HEK293 (cell line): ENCODE results near the gene CCDC38.

Source experiments
- CTCF ChIA-PET: fragments of 350-600 bp; formaldehyde crosslinking; extraction: SDS; loops from one replicate; lab custom pipeline; 2021; ENCODE audit warnings: antibody characterized with exemption; lab: Yijun Ruan, JAX
- POLR2A ChIA-PET: fragments of 300-600 bp; formaldehyde crosslinking; extraction: SDS; loops from one replicate; lab custom pipeline; 2020; ENCODE audit warnings: antibody characterized with exemption, inconsistent platforms; lab: Yijun Ruan, JAX
- H3K27ac ChIP-seq: fragments of 200-500 bp; sonication (Bioruptor generic); 2 replicates; pipeline ENCODE4 v1.5.1; 2014; ENCODE audit warnings: low read depth, low read length, control low read depth, inconsistent platforms; ENCODE audit errors: extremely low read depth
- H3K36me3 ChIP-seq, 2 experiments: fragments of 200-500 bp in 1 of 2; sonication (Bioruptor generic) in 1 of 2; 1 replicate in 1 of 2; 2 replicates in 1 of 2; pipeline ENCODE4 v1.5.1; 2014 to 2017; ENCODE audit warnings: inconsistent platforms in 2 of 2, low read length in 2 of 2; ENCODE audit not compliant: control insufficient read depth in 2 of 2, insufficient read depth in 1 of 2
- H3K4me1 ChIP-seq: fragments of 200-500 bp; sonication (Bioruptor generic); 2 replicates; pipeline ENCODE4 v1.5.1; 2014; ENCODE audit warnings: mild to moderate bottlenecking, low read length, inconsistent platforms; ENCODE audit not compliant: control insufficient read depth, insufficient read depth
- H3K4me3 ChIP-seq: 2 replicates; pipeline ENCODE4 v1.5.1; 2011; ENCODE audit warnings: low read depth, mild to moderate bottlenecking, control low read depth, low read length, moderate library complexity
- H3K9me3 ChIP-seq: fragments of 200-500 bp; sonication (Bioruptor generic); 2 replicates; pipeline ENCODE4 v1.5.1; 2014; ENCODE audit warnings: low read depth, low read length, inconsistent platforms; ENCODE audit not compliant: control insufficient read depth, insufficient read depth
- BCL11A ChIP-seq: fragments of 450-650 bp; formaldehyde crosslinking; IDR thresholded peaks from 2 replicates; pipeline ENCODE4 v1.5.1; 2016; ENCODE audit warnings: low read depth, missing biosample characterization, missing genetic modification characterization
- GLIS1 ChIP-seq: fragments of 450-650 bp; formaldehyde crosslinking; IDR thresholded peaks from 2 replicates; pipeline ENCODE4 v1.5.1; 2016; ENCODE audit warnings: missing biosample characterization, missing genetic modification characterization
- KLF7 ChIP-seq: fragments of 450-650 bp; formaldehyde crosslinking; IDR thresholded peaks from 2 replicates; pipeline ENCODE4 v1.5.1; 2016; ENCODE audit warnings: missing biosample characterization, missing genetic modification characterization, borderline replicate concordance
- OVOL3 ChIP-seq: fragments of 450-650 bp; formaldehyde crosslinking; IDR thresholded peaks from 2 replicates; pipeline ENCODE4 v1.5.1; 2016; ENCODE audit warnings: missing biosample characterization, missing genetic modification characterization
- RBAK ChIP-seq: fragments of 450-650 bp; formaldehyde crosslinking; IDR thresholded peaks from 2 replicates; pipeline ENCODE4 v1.5.1; 2016; ENCODE audit warnings: missing biosample characterization, missing genetic modification characterization
- SCRT2 ChIP-seq: fragments of 450-650 bp; formaldehyde crosslinking; IDR thresholded peaks from 2 replicates; pipeline ENCODE4 v1.5.1; 2016; ENCODE audit warnings: missing biosample characterization, missing genetic modification characterization
- ZBTB17 ChIP-seq: fragments of 450-650 bp; formaldehyde crosslinking; IDR thresholded peaks from 2 replicates; pipeline ENCODE4 v1.5.1; 2016; ENCODE audit warnings: missing biosample characterization, missing genetic modification characterization
- ZBTB48 ChIP-seq: fragments of 450-650 bp; formaldehyde crosslinking; IDR thresholded peaks from 2 replicates; pipeline ENCODE4 v1.5.1; 2016; ENCODE audit warnings: missing biosample characterization, missing genetic modification characterization
- ZEB2 ChIP-seq: fragments of 450-650 bp; formaldehyde crosslinking; IDR thresholded peaks from 2 replicates; pipeline ENCODE4 v1.5.1; 2016; ENCODE audit warnings: missing biosample characterization, missing genetic modification characterization
- ZIC2 ChIP-seq: fragments of 450-650 bp; formaldehyde crosslinking; IDR thresholded peaks from 2 replicates; pipeline ENCODE4 v1.5.1; 2016; ENCODE audit warnings: missing biosample characterization, missing genetic modification characterization
- ZNF10 ChIP-seq: fragments of 450-650 bp; formaldehyde crosslinking; IDR thresholded peaks from 2 replicates; pipeline ENCODE4 v1.5.1; 2017; ENCODE audit warnings: missing biosample characterization, missing genetic modification characterization
- ZNF214 ChIP-seq: fragments of 450-650 bp; formaldehyde crosslinking; IDR thresholded peaks from 2 replicates; pipeline ENCODE4 v1.5.1; 2017; ENCODE audit warnings: missing biosample characterization, mild to moderate bottlenecking, missing genetic modification characterization, borderline replicate concordance
- ZNF266 ChIP-seq: fragments of 450-650 bp; formaldehyde crosslinking; IDR thresholded peaks from 2 replicates; pipeline ENCODE4 v1.5.1; 2016; ENCODE audit warnings: missing biosample characterization, missing genetic modification characterization, low read depth
- ZNF335 ChIP-seq: fragments of 450-650 bp; formaldehyde crosslinking; conservative IDR thresholded peaks from 2 replicates; pipeline ENCODE4 v1.5.1; 2016; ENCODE audit warnings: missing biosample characterization, missing genetic modification characterization
- ZNF341 ChIP-seq: fragments of 450-650 bp; formaldehyde crosslinking; IDR thresholded peaks from 2 replicates; pipeline ENCODE4; 2016; ENCODE audit warnings: low read depth, missing biosample characterization, missing genetic modification characterization
- ZNF404 ChIP-seq: fragments of 450-650 bp; formaldehyde crosslinking; IDR thresholded peaks from 2 replicates; pipeline ENCODE4 v1.5.1; 2017; ENCODE audit warnings: missing biosample characterization, missing genetic modification characterization
- ZNF433 ChIP-seq: fragments of 450-650 bp; formaldehyde crosslinking; IDR thresholded peaks from 2 replicates; pipeline ENCODE4 v1.5.1; 2016; ENCODE audit warnings: missing biosample characterization, missing genetic modification characterization, low read depth
- ZNF549 ChIP-seq: fragments of 450-650 bp; IDR thresholded peaks from 2 replicates; pipeline ENCODE4 v1.5.1; 2018; ENCODE audit warnings: missing biosample characterization, missing genetic modification characterization, mild to moderate bottlenecking, inconsistent platforms, moderate library complexity
- ZNF560 ChIP-seq: fragments of 450-650 bp; formaldehyde crosslinking; IDR thresholded peaks from 2 replicates; pipeline ENCODE4 v1.5.1; 2017; ENCODE audit warnings: missing biosample characterization, missing genetic modification characterization, borderline replicate concordance
- ZNF626 ChIP-seq: fragments of 450-650 bp; sonication (Bioruptor Pico); formaldehyde crosslinking; IDR thresholded peaks from 2 replicates; pipeline ENCODE4 v1.5.1; 2018; ENCODE audit warnings: missing biosample characterization, missing genetic modification characterization, inconsistent platforms
- ZNF660 ChIP-seq: fragments of 450-650 bp; IDR thresholded peaks from 2 replicates; pipeline ENCODE4 v1.5.1; 2018; ENCODE audit warnings: missing biosample characterization, mild to moderate bottlenecking, missing genetic modification characterization
- ZNF707 ChIP-seq: fragments of 450-650 bp; formaldehyde crosslinking; IDR thresholded peaks from 2 replicates; pipeline ENCODE4 v1.5.1; 2016; ENCODE audit warnings: missing biosample characterization, missing genetic modification characterization
- ZNF768 ChIP-seq: fragments of 450-650 bp; formaldehyde crosslinking; IDR thresholded peaks from 2 replicates; pipeline ENCODE4 v1.5.1; 2018; ENCODE audit warnings: missing biosample characterization, mild to moderate bottlenecking, missing genetic modification characterization
- TF ChIP-seq, protein P1 (sequence below): fragments of 450-650 bp; formaldehyde crosslinking; IDR thresholded peaks from 2 replicates; pipeline ENCODE4 v1.5.1; 2017; ENCODE audit warnings: missing biosample characterization, missing genetic modification characterization
- TF ChIP-seq, protein P2 (sequence below): fragments of 450-650 bp; formaldehyde crosslinking; IDR thresholded peaks from 2 replicates; pipeline ENCODE4 v1.5.1; 2017; ENCODE audit warnings: missing biosample characterization, missing genetic modification characterization
- TF ChIP-seq, protein P3 (sequence below): fragments of 450-650 bp; formaldehyde crosslinking; IDR thresholded peaks from 2 replicates; pipeline ENCODE4 v1.5.1; 2016; ENCODE audit warnings: missing biosample characterization, missing genetic modification characterization
- TF ChIP-seq, protein P4 (sequence below): fragments of 450-650 bp; formaldehyde crosslinking; IDR thresholded peaks from 2 replicates; pipeline ENCODE4 v1.5.1; 2016; ENCODE audit warnings: missing biosample characterization, missing genetic modification characterization
- TF ChIP-seq, protein P5 (sequence below): fragments of 450-650 bp; formaldehyde crosslinking; optimal IDR thresholded peaks from 2 replicates; pipeline ENCODE3; 2016; ENCODE audit warnings: missing biosample characterization, mild to moderate bottlenecking, missing genetic modification characterization
- TF ChIP-seq, protein P6 (sequence below): fragments of 450-650 bp; formaldehyde crosslinking; IDR thresholded peaks from 2 replicates; pipeline ENCODE4 v1.5.1; 2017; ENCODE audit warnings: missing biosample characterization, missing genetic modification characterization

The CCDC38 gene

DNA sequence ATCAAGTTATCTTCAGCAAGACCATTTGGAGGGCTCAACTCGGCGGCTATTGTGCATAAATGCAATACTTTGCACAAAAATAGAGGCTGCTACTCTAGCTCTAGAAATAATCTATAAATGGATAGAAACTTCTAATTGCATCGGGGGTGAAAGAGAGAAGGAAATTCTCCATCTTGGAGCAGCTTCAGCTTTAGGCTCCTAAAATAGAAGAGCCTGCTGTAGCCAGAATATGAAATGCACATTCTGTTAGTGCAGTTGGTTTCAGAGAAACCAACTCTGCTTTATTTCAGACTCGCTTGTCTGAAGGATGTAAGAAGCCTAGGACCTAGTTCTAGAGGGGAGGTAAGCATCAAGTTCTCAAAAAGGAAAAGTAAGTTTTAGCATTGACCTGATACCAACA, 45.6 kb downstream of the CCDC38 start:
- Histone ChIP-seq H3K4me1 (no peaks in the 10 kb centered on the region), H3K4me3 (no peak overlapping the region), H3K36me3 (no peaks in the 10 kb centered on the region), H3K27ac (no peak overlapping the region), H3K9me3 (no peaks in the 10 kb centered on the region)
- TF ChIP-seq ZNF214 (tag by site-specific recombination) (no peak), RBAK (tag by site-specific recombination) (no peak), ZNF404 (tag by site-specific recombination) (no peak), ZNF707 (no peak), GLIS1 (tag by site-specific recombination) (no peak), ZNF549 (tag by site-specific recombination) (no peak), BCL11A (no peak), ZNF335 (tag by site-specific recombination) (no peak), KLF7 (tag by site-specific recombination) (no peak), ZIC2 (tag by site-specific recombination) (no peak), OVOL3 (tag by site-specific recombination) (no peak), ZEB2 (tag by site-specific recombination) (no peak), ZNF626 (tag by site-specific recombination) (no peak)
- TF ChIP-seq, protein P1, sequence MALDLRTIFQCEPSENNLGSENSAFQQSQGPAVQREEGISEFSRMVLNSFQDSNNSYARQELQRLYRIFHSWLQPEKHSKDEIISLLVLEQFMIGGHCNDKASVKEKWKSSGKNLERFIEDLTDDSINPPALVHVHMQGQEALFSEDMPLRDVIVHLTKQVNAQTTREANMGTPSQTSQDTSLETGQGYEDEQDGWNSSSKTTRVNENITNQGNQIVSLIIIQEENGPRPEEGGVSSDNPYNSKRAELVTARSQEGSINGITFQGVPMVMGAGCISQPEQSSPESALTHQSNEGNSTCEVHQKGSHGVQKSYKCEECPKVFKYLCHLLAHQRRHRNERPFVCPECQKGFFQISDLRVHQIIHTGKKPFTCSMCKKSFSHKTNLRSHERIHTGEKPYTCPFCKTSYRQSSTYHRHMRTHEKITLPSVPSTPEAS (tag by site-specific recombination), result no peak
- TF ChIP-seq, protein P2, sequence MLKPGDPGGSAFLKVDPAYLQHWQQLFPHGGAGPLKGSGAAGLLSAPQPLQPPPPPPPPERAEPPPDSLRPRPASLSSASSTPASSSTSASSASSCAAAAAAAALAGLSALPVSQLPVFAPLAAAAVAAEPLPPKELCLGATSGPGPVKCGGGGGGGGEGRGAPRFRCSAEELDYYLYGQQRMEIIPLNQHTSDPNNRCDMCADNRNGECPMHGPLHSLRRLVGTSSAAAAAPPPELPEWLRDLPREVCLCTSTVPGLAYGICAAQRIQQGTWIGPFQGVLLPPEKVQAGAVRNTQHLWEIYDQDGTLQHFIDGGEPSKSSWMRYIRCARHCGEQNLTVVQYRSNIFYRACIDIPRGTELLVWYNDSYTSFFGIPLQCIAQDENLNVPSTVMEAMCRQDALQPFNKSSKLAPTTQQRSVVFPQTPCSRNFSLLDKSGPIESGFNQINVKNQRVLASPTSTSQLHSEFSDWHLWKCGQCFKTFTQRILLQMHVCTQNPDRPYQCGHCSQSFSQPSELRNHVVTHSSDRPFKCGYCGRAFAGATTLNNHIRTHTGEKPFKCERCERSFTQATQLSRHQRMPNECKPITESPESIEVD (tag by site-specific recombination), result no peak
- TF ChIP-seq, protein P3, sequence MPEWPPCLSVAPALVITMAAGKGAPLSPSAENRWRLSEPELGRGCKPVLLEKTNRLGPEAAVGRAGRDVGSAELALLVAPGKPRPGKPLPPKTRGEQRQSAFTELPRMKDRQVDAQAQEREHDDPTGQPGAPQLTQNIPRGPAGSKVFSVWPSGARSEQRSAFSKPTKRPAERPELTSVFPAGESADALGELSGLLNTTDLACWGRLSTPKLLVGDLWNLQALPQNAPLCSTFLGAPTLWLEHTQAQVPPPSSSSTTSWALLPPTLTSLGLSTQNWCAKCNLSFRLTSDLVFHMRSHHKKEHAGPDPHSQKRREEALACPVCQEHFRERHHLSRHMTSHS (tag by site-specific recombination), result no peak
- ChIA-PET POLR2A (no interaction called here), CTCF (interaction anchor here (1.3 kb wide), 1 partner anchor 21 kb away, joined by 4 read pairs; no protein-coding TSS in a partner anchor)

DNA sequence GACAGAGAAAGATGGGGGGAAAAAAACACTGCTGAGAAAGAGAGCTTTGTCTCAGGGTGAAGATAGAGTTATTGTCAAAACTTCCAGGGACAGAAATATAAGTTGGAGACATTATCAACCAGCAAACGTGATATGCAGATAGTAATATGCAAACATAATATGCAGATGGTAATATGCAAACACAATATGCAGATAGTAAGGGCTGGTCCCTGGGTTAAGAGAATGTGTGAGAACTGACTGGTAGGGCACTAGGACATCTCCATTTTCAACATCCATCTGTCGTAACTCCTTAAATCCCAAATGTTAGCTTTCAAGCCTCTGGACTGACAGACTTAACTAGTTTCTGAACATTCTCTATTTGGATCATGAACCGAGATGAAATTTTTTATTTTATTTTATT, 51.5 kb downstream of the CCDC38 start:
- no peaks in the 10 kb centered on the region for H3K9me3 ChIP-seq
- ChIA-PET POLR2A (no interaction called here), CTCF (interaction anchor here (0.7 to 1.0 kb wide), 2 partner anchors 42 to 103 kb away, joined by 3 to 5 read pairs; no protein-coding TSS in a partner anchor)
- no peak overlapping the region for H3K27ac ChIP-seq
- no peaks in the 10 kb centered on the region for H3K4me1 ChIP-seq
- no peak overlapping the region for H3K4me3 ChIP-seq
- H3K36me3 ChIP-seq, result no peaks in the 10 kb centered on the region
- TF ChIP-seq ZNF660, result no peak
- TF ChIP-seq ZNF341 (tag by site-specific recombination), result no peak
- no peak for TF ChIP-seq ZNF560
- TF ChIP-seq, protein P4, sequence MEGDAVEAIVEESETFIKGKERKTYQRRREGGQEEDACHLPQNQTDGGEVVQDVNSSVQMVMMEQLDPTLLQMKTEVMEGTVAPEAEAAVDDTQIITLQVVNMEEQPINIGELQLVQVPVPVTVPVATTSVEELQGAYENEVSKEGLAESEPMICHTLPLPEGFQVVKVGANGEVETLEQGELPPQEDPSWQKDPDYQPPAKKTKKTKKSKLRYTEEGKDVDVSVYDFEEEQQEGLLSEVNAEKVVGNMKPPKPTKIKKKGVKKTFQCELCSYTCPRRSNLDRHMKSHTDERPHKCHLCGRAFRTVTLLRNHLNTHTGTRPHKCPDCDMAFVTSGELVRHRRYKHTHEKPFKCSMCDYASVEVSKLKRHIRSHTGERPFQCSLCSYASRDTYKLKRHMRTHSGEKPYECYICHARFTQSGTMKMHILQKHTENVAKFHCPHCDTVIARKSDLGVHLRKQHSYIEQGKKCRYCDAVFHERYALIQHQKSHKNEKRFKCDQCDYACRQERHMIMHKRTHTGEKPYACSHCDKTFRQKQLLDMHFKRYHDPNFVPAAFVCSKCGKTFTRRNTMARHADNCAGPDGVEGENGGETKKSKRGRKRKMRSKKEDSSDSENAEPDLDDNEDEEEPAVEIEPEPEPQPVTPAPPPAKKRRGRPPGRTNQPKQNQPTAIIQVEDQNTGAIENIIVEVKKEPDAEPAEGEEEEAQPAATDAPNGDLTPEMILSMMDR (tag by site-specific recombination), result no peak
- no peak for TF ChIP-seq ZNF10 (tag by site-specific recombination)
- TF ChIP-seq, protein P5, sequence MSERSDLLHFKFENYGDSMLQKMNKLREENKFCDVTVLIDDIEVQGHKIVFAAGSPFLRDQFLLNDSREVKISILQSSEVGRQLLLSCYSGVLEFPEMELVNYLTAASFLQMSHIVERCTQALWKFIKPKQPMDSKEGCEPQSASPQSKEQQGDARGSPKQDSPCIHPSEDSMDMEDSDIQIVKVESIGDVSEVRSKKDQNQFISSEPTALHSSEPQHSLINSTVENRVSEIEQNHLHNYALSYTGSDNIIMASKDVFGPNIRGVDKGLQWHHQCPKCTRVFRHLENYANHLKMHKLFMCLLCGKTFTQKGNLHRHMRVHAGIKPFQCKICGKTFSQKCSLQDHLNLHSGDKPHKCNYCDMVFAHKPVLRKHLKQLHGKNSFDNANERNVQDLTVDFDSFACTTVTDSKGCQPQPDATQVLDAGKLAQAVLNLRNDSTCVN, result no peak
- no peak for TF ChIP-seq ZNF433 (tag by site-specific recombination)
- no peak for TF ChIP-seq ZNF768 (tag by site-specific recombination)
- TF ChIP-seq ZBTB17 (tag by site-specific recombination), result no peak
- TF ChIP-seq, protein P6, sequence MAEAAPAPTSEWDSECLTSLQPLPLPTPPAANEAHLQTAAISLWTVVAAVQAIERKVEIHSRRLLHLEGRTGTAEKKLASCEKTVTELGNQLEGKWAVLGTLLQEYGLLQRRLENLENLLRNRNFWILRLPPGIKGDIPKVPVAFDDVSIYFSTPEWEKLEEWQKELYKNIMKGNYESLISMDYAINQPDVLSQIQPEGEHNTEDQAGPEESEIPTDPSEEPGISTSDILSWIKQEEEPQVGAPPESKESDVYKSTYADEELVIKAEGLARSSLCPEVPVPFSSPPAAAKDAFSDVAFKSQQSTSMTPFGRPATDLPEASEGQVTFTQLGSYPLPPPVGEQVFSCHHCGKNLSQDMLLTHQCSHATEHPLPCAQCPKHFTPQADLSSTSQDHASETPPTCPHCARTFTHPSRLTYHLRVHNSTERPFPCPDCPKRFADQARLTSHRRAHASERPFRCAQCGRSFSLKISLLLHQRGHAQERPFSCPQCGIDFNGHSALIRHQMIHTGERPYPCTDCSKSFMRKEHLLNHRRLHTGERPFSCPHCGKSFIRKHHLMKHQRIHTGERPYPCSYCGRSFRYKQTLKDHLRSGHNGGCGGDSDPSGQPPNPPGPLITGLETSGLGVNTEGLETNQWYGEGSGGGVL (tag by site-specific recombination), result no peak
- TF ChIP-seq SCRT2 (tag by site-specific recombination), result no peak
- no peak for TF ChIP-seq ZNF266
- no peak for TF ChIP-seq ZBTB48
- no peak for TF ChIP-seq ZNF335 (tag by site-specific recombination)
